Liver (tissue), 9 donors: Measurements from ENCODE around the gene CTDSP2. TPM values are rescaled to one million over a fixed set of nuclear protein-coding genes. Genes with fewer than 3 reads are reported as not detected.

ENCODE experiments used
- DNase-seq: peaks from one replicate; pipeline ENCODE4 v3.0.0-alpha.2; 2017; ENCODE audit warnings: low spot score
- H3K27ac ChIP-seq, 2 donors: one replicate each; pipeline ENCODE4 v1.7.0; 2013; ENCODE audit warnings: inconsistent platforms in 2 of 2, low read length in 2 of 2, control low read depth in 1 of 2, low read depth in 1 of 2, mild to moderate bottlenecking in 1 of 2
- H3K27me3 ChIP-seq, 4 donors: one replicate each; pipeline versions ENCODE4 v1.6.1 to v1.7.0; 2013; ENCODE audit warnings: low read length in 3 of 4, inconsistent platforms in 1 of 4, mild to moderate bottlenecking in 1 of 4, moderate library complexity in 1 of 4; ENCODE audit not compliant: control insufficient read depth in 4 of 4, insufficient read depth in 4 of 4
- H3K36me3 ChIP-seq, 4 donors: one replicate each; pipeline versions ENCODE4 v1.6.1 to v1.7.0; 2013; ENCODE audit warnings: low read length in 3 of 4, mild to moderate bottlenecking in 3 of 4, low read depth in 1 of 4, moderate library complexity in 1 of 4; ENCODE audit not compliant: control insufficient read depth in 4 of 4, insufficient read depth in 3 of 4
- H3K4me1 ChIP-seq, 4 donors: one replicate each; pipeline versions ENCODE4 v1.6.1 to v1.7.0; 2013; ENCODE audit warnings: low read length in 3 of 4, mild to moderate bottlenecking in 3 of 4, moderate library complexity in 1 of 4; ENCODE audit not compliant: control insufficient read depth in 4 of 4, insufficient read depth in 4 of 4
- H3K4me3 ChIP-seq, 3 donors: one replicate each; pipeline versions ENCODE4 v1.6.1 to v1.7.0; 2013; ENCODE audit warnings: low read length in 3 of 3, control low read depth in 1 of 3, low read depth in 1 of 3, mild to moderate bottlenecking in 1 of 3
- H3K9ac ChIP-seq, 2 donors: one replicate each; pipeline ENCODE4 v1.7.0; 2013; ENCODE audit warnings: low read length in 2 of 2, mild to moderate bottlenecking in 2 of 2, moderate library complexity in 2 of 2, control low read depth in 1 of 2, low read depth in 1 of 2
- H3K9me3 ChIP-seq, 4 donors: one replicate each; pipeline versions ENCODE4 v1.6.1 to v1.7.0; 2013; ENCODE audit warnings: low read length in 3 of 4; ENCODE audit not compliant: control insufficient read depth in 4 of 4
- EGR1 ChIP-seq, 2 donors: IDR thresholded peaks; 2 replicates each; pipeline ENCODE4 v1.6.1; 2016 to 2018; ENCODE audit warnings: antibody characterized with exemption in 2 of 2, low read depth in 2 of 2
- FOXA1 ChIP-seq: IDR thresholded peaks from 2 replicates; pipeline ENCODE4 v1.6.1; 2016; ENCODE audit warnings: antibody characterized with exemption
- FOXA2 ChIP-seq: IDR thresholded peaks from 2 replicates; pipeline ENCODE4 v1.6.1; 2016; ENCODE audit warnings: antibody characterized with exemption
- GABPA ChIP-seq, 2 donors: IDR thresholded peaks in 1 of 2; conservative IDR thresholded peaks in 1 of 2; 2 replicates each; pipeline ENCODE4 v1.6.1; 2016; ENCODE audit warnings: antibody characterized with exemption in 2 of 2, mild to moderate bottlenecking in 1 of 2, moderate library complexity in 1 of 2
- HNF4A ChIP-seq, 2 donors: conservative IDR thresholded peaks; 2 replicates each; pipeline ENCODE4 v1.6.1; 2016; ENCODE audit warnings: antibody characterized with exemption in 2 of 2, mild to moderate bottlenecking in 2 of 2
- HNF4G ChIP-seq: IDR thresholded peaks from 2 replicates; pipeline ENCODE4 v1.6.1; 2016; ENCODE audit warnings: antibody characterized with exemption
- JUND ChIP-seq, 2 donors: IDR thresholded peaks; 2 replicates each; pipeline ENCODE4 v1.6.1; 2016; ENCODE audit warnings: antibody characterized with exemption in 2 of 2
- NR2F2 ChIP-seq: IDR thresholded peaks from 2 replicates; pipeline ENCODE4 v1.6.1; 2016; ENCODE audit warnings: antibody characterized with exemption
- RXRA ChIP-seq, 2 donors: IDR thresholded peaks; 2 replicates each; pipeline ENCODE4 v1.6.1; 2017 to 2018; ENCODE audit warnings: antibody characterized with exemption in 2 of 2, mild to moderate bottlenecking in 1 of 2
- SP1 ChIP-seq: IDR thresholded peaks from 2 replicates; pipeline ENCODE4 v1.6.1; 2018; ENCODE audit warnings: antibody characterized with exemption, mild to moderate bottlenecking
- TAF1 ChIP-seq: conservative IDR thresholded peaks from 2 replicates; pipeline ENCODE4 v1.6.1; 2016; ENCODE audit warnings: antibody characterized with exemption, mild to moderate bottlenecking
- YY1 ChIP-seq: IDR thresholded peaks from 2 replicates; pipeline ENCODE4 v1.6.1; 2016; ENCODE audit warnings: antibody characterized with exemption, mild to moderate bottlenecking
- WGBS: extraction: QIAGEN DNeasy Blood & Tissue Kit; methylation state at CpG from one replicate; pipeline ENCODE4 v1.1.7; 2013; 5-methylcytosine and 5-hydroxymethylcytosine counted together
- polyA plus RNA-seq, 2 donors: library from polyadenylated mRNA; stranded (reverse) in 1 of 2; unstranded in 1 of 2; fragments of 200-250 nt in 1 of 2; fragments of >200 nt in 1 of 2; fragmentation: Nextera tagmentation in 1 of 2; extraction: Ambion mirVana in 1 of 2; gene quantifications; one replicate each; pipeline versions ENCODE4 v1.2.1 to v1.2.3, GENCODE V29; 2013 to 2015
- total RNA-seq, 2 donors: library from RNA; depleted of rRNA; stranded (reverse); fragments of >200 nt; gene quantifications; one replicate each; pipeline ENCODE4 v1.2.3, GENCODE V29; 2014
- TF ChIP-seq, protein P1 (sequence below): IDR thresholded peaks from 2 replicates; pipeline ENCODE4 v1.6.1; 2016; ENCODE audit warnings: antibody characterized with exemption, mild to moderate bottlenecking
- TF ChIP-seq, protein P2 (sequence below): IDR thresholded peaks from 2 replicates; pipeline ENCODE4 v1.6.1; 2016; ENCODE audit warnings: antibody characterized with exemption
- TF ChIP-seq, protein P3 (sequence below): fragments of 150-350 bp; IDR thresholded peaks from 2 replicates; pipeline ENCODE4 v1.5.1; 2017; ENCODE audit warnings: improper control_type of control experiment, low read depth, low read length; ENCODE audit not compliant: missing input control
- TF ChIP-seq, protein P4 (sequence below): IDR thresholded peaks from 2 replicates; pipeline ENCODE4 v1.6.1; 2016; ENCODE audit warnings: antibody characterized with exemption
- donor health status: healthy.
- donor health status: healthy.
- donor health status: healthy.
- donor health status: healthy.
- donor health status: healthy.

The CTDSP2 gene
- total and polyA plus RNA-seq, 4 donors = 20.1 to 60.9 (median 43.7) TPM

DNA sequence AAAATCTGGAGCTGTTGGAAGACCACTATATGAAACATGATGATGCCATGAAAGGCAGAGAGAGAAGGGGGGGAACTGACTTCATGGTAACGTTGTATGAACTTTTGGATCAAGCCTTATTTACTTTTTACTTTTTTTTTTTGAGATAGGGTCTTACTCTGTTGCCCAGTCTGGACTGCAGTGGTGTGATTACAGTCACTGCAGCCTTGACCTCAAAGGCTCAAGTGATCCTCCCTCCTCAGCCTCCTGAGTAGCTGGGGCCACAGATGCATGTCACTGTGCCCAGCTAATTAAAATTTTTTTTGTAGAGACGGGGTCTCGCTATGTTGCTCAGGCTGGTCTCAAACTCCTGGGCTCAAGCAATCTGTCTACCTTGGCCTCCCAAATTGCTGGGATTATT is 31.3 kb upstream of the CTDSP2 start:
- 94% methylated on average over 3 of the region's 3 CpGs for WGBS
- H3K4me1 ChIP-seq = peaks cover 0 to 6% (median 2%) of the 10 kb centered on the region in 4 donors

DNA sequence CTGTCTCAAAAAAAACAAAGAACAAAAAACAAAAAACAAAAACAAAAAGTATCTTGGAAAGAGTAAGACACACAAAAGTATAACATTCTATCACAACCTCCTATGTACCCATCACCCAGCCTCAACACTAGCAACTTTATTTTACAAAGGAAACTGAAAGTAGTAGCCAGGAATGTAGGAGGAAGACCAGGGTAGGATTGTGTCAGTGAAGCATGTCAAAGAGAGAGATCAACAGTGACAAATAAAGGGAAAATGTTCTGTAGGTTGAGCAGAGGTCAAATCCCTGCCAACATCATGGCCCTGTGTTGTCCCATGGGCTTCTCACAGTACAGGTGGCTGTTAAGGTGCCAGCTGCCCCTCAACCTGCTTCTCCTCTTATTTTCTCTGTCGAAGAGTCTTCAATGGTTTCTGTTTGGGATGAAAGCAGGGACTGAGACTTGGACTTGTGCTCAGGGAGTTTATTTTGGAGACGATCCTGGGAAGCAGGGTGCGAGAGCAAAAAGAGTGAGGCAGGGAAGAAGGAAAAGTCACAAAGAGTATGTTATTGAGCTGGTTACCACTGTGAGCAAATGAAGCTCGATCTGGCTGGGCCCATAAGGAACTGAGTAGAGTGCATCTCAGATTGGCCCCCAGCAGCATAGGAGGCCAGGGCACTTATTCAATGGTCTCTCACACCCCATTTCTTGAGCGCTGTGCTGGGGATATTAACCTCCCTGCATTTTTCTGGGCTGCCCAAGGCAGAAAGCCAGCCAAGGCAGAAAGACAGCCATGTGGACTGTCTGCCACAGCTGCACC is 29.4 kb upstream of the CTDSP2 start:
- no peak for DNase-seq
- H3K9me3 ChIP-seq = no peaks in the 10 kb centered on the region
- no peak overlapping the region for H3K27ac ChIP-seq
- H3K9ac ChIP-seq = no peak overlapping the region
- H3K36me3 ChIP-seq = no peaks in the 10 kb centered on the region
- H3K27me3 ChIP-seq = no peaks in the 10 kb centered on the region
- H3K4me3 ChIP-seq = no peak overlapping the region
- peaks cover 0 to 6% (median 2%) of the 10 kb centered on the region in 4 donors for H3K4me1 ChIP-seq
- 87% methylated on average over 5 of the region's 5 CpGs for WGBS
- TF ChIP-seq RXRA (IDR thresholded peaks at IDR 0.05) = no peak
- TF ChIP-seq EGR1 (IDR thresholded peaks at IDR 0.05; ENCODE audit: low read depth in 2 of 2) = no peak
- TF ChIP-seq, protein P1, sequence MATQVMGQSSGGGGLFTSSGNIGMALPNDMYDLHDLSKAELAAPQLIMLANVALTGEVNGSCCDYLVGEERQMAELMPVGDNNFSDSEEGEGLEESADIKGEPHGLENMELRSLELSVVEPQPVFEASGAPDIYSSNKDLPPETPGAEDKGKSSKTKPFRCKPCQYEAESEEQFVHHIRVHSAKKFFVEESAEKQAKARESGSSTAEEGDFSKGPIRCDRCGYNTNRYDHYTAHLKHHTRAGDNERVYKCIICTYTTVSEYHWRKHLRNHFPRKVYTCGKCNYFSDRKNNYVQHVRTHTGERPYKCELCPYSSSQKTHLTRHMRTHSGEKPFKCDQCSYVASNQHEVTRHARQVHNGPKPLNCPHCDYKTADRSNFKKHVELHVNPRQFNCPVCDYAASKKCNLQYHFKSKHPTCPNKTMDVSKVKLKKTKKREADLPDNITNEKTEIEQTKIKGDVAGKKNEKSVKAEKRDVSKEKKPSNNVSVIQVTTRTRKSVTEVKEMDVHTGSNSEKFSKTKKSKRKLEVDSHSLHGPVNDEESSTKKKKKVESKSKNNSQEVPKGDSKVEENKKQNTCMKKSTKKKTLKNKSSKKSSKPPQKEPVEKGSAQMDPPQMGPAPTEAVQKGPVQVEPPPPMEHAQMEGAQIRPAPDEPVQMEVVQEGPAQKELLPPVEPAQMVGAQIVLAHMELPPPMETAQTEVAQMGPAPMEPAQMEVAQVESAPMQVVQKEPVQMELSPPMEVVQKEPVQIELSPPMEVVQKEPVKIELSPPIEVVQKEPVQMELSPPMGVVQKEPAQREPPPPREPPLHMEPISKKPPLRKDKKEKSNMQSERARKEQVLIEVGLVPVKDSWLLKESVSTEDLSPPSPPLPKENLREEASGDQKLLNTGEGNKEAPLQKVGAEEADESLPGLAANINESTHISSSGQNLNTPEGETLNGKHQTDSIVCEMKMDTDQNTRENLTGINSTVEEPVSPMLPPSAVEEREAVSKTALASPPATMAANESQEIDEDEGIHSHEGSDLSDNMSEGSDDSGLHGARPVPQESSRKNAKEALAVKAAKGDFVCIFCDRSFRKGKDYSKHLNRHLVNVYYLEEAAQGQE = no peak
- no peak for TF ChIP-seq TAF1
- TF ChIP-seq SP1 = no peak
- TF ChIP-seq HNF4G = no peak
- TF ChIP-seq, protein P2, sequence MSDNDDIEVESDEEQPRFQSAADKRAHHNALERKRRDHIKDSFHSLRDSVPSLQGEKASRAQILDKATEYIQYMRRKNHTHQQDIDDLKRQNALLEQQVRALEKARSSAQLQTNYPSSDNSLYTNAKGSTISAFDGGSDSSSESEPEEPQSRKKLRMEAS = no peak
- TF ChIP-seq, protein P3, sequence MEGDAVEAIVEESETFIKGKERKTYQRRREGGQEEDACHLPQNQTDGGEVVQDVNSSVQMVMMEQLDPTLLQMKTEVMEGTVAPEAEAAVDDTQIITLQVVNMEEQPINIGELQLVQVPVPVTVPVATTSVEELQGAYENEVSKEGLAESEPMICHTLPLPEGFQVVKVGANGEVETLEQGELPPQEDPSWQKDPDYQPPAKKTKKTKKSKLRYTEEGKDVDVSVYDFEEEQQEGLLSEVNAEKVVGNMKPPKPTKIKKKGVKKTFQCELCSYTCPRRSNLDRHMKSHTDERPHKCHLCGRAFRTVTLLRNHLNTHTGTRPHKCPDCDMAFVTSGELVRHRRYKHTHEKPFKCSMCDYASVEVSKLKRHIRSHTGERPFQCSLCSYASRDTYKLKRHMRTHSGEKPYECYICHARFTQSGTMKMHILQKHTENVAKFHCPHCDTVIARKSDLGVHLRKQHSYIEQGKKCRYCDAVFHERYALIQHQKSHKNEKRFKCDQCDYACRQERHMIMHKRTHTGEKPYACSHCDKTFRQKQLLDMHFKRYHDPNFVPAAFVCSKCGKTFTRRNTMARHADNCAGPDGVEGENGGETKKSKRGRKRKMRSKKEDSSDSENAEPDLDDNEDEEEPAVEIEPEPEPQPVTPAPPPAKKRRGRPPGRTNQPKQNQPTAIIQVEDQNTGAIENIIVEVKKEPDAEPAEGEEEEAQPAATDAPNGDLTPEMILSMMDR = no peak
- no peak for TF ChIP-seq HNF4A (conservative IDR thresholded peaks at IDR 0.05)

More for the DNA sequence above, 31.3 kb upstream of the CTDSP2 start:
- H3K27ac ChIP-seq = no peak overlapping the region
- TF ChIP-seq, protein P3 = no peak
- TF ChIP-seq, protein P1 = no peak
- no peak for TF ChIP-seq FOXA1
- TF ChIP-seq NR2F2 = no peak
- no peak for TF ChIP-seq RXRA (IDR thresholded peaks at IDR 0.05)
- no peak for TF ChIP-seq TAF1
- TF ChIP-seq YY1 = no peak
- no peak for TF ChIP-seq EGR1 (IDR thresholded peaks at IDR 0.05; ENCODE audit: low read depth in 2 of 2)
- TF ChIP-seq SP1 = no peak
- no peak for TF ChIP-seq GABPA (IDR thresholded peaks at IDR 0.05 in 1 of 2, conservative IDR thresholded peaks at IDR 0.05 in 1 of 2)
- TF ChIP-seq, protein P4, sequence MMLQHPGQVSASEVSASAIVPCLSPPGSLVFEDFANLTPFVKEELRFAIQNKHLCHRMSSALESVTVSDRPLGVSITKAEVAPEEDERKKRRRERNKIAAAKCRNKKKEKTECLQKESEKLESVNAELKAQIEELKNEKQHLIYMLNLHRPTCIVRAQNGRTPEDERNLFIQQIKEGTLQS = no peak
- no peak for TF ChIP-seq FOXA2
- TF ChIP-seq, protein P2 = no peak
- TF ChIP-seq HNF4G = no peak
- no peak for TF ChIP-seq JUND (IDR thresholded peaks at IDR 0.05)
- no peak for TF ChIP-seq HNF4A (conservative IDR thresholded peaks at IDR 0.05)
- no peaks in the 10 kb centered on the region for H3K36me3 ChIP-seq
- H3K27me3 ChIP-seq = no peaks in the 10 kb centered on the region
- H3K9me3 ChIP-seq = no peaks in the 10 kb centered on the region
- no peak overlapping the region for H3K9ac ChIP-seq
- no peak overlapping the region for H3K4me3 ChIP-seq
- DNase-seq = no peak
